A172 (cell line): ENCODE results near the gene SAMD4B. TPM values are rescaled to one million over a fixed set of nuclear protein-coding genes. Genes with fewer than 3 reads are reported as not detected.
"Not testable (repeated sequence)": the region's sequence is repeated elsewhere in the genome, so short reads cannot be mapped to it uniquely, and the experiment has no call there.

ENCODE experiments used
- DNase-seq: peaks from one replicate; pipeline ENCODE4 v3.0.0-alpha.2; 2015; ENCODE audit warnings: low spot score
- total RNA-seq: library from RNA; depleted of rRNA; stranded (reverse); fragments of >200 nt; shearing (Covaris generic); gene quantifications from 2 replicates; pipeline ENCODE4 v1.2.3, GENCODE V29; 2014; rRNA removed

Gene SAMD4B
- 55.7 and 81.4 TPM in 2 replicates for total RNA-seq

GRCh38 chr19:39341719-39342604, at the start of gene SAMD4B:
Gene SAMD4B (plus strand): TSS chr19:39342421. CDS start chr19:39356894, 14,473 bp downstream.
- DNase-seq: peak; percentile 95

GRCh38 chr19:39293394-39293793, 48.8 kb upstream of the SAMD4B start:
- no peak for DNase-seq

GRCh38 chr19:39296055-39296645, 46.1 kb upstream of the SAMD4B start, which contains the start of gene IFNL1:
Gene IFNL1 (plus strand): TSS chr19:39296407. CDS start chr19:39296422, 15 bp downstream.
- DNase-seq: no peak

GRCh38 chr19:39296906-39297305, 45.3 kb upstream of the SAMD4B start:
- DNase-seq: no peak

GRCh38 chr19:39297931-39298634, 44.1 kb upstream of the SAMD4B start:
- DNase-seq: no peak

- no peak for DNase-seq
These were observed 42.8 kb upstream of the SAMD4B start for GRCh38 chr19:39299404-39299803.

- no peak for DNase-seq
These were observed 42.4 kb upstream of the SAMD4B start for GRCh38 chr19:39299832-39300231.

- no peak for DNase-seq
These were observed 41.2 kb upstream of the SAMD4B start for GRCh38 chr19:39301021-39301420.

GRCh38 chr19:39301562-39301961, 40.7 kb upstream of the SAMD4B start:
- DNase-seq: no peak

GRCh38 chr19:39303373-39304184, 38.6 kb upstream of the SAMD4B start:
- peak; percentile 18 for DNase-seq

GRCh38 chr19:39304185-39304513, 38.1 kb upstream of the SAMD4B start:
- no peak for DNase-seq

- no peak for DNase-seq
These were observed 37.3 kb upstream of the SAMD4B start for GRCh38 chr19:39304701-39305571.

- no peak for DNase-seq
These were observed 36.1 kb upstream of the SAMD4B start for GRCh38 chr19:39306075-39306474.

- DNase-seq: no peak
These were observed 35.0 kb upstream of the SAMD4B start for GRCh38 chr19:39307046-39307821.

GRCh38 chr19:39307822-39308530, 34.2 kb upstream of the SAMD4B start:
- no peak for DNase-seq

GRCh38 chr19:39308531-39309304, 33.5 kb upstream of the SAMD4B start:
- DNase-seq: no peak

- DNase-seq: not testable (repeated sequence)
These were observed 32.9 kb upstream of the SAMD4B start for GRCh38 chr19:39309305-39309670.

- no peak for DNase-seq
These were observed 31.5 kb upstream of the SAMD4B start for GRCh38 chr19:39310558-39311311.
